RWPE1 (cell line): ENCODE results near the gene NRG3.

Source experiments
- CTCF ChIA-PET: fragments of 350-600 bp; sonication (Branson Sonifier 250); formaldehyde crosslinking; extraction: SDS; loops from one replicate; lab custom pipeline; 2021; lab: Yijun Ruan, JAX
- POLR2A ChIA-PET: fragments of 400-600 bp; formaldehyde crosslinking; extraction: SDS; loops from one replicate; lab custom pipeline; 2020; ENCODE audit warnings: antibody characterized with exemption; ENCODE audit not compliant: low non-redundant PET; lab: Yijun Ruan, JAX
- DNase-seq: peaks from one replicate; pipeline ENCODE4 v3.0.0; 2012; ENCODE audit warnings: low spot score
- H3K27ac ChIP-seq: fragments of 450-650 bp; 2 replicates; pipeline ENCODE4 v1.5.1; 2017
- CTCF ChIP-seq: fragments of 450-650 bp; conservative IDR thresholded peaks from 2 replicates; pipeline ENCODE4 v1.5.1; 2017; ENCODE audit warnings: low read depth, mild to moderate bottlenecking

Gene NRG3

GRCh38 chr10:82377608-82378007 is 502.6 kb downstream of the NRG3 start:
- no peak for TF ChIP-seq CTCF
- CTCF ChIA-PET = no interaction called here
- no peak for DNase-seq

GRCh38 chr10:82378146-82378545 is 503.2 kb downstream of the NRG3 start:
- POLR2A ChIA-PET = no interaction called here
- TF ChIP-seq CTCF = no peak
- no peak for DNase-seq
- CTCF ChIA-PET = no interaction called here
- no peak overlapping the region for H3K27ac ChIP-seq

More at GRCh38 chr10:82377608-82378007, 502.6 kb downstream of the NRG3 start:
- no peak overlapping the region for H3K27ac ChIP-seq
- POLR2A ChIA-PET = no interaction called here

- no peak overlapping the region for H3K27ac ChIP-seq
- DNase-seq = no peak
- ChIA-PET CTCF (no interaction called here), POLR2A (no interaction called here)
- TF ChIP-seq CTCF = no peak
Measured at GRCh38 chr10:82383350-82383749, 508.4 kb downstream of the NRG3 start.

GRCh38 chr10:82390866-82391658 is 516.1 kb downstream of the NRG3 start:
- ChIA-PET CTCF (interaction anchor here (0.7 kb wide), 1 partner anchor 10 kb away, joined by 4 read pairs; no protein-coding TSS in a partner anchor), POLR2A (interaction anchor here (0.6 kb wide), 1 partner anchor 191 kb away, joined by 3 read pairs; no protein-coding TSS in a partner anchor)
- DNase-seq = no peak
- H3K27ac ChIP-seq = no peak overlapping the region
- no peak for TF ChIP-seq CTCF

- no peak for DNase-seq
Measured at GRCh38 chr10:82391971-82392370, 517.0 kb downstream of the NRG3 start.

GRCh38 chr10:82392533-82392932 is 517.5 kb downstream of the NRG3 start:
- ChIA-PET CTCF (no interaction called here), POLR2A (no interaction called here)
- TF ChIP-seq CTCF = no peak
- H3K27ac ChIP-seq = no peak overlapping the region
- DNase-seq = no peak

More at GRCh38 chr10:82391971-82392370, 517.0 kb downstream of the NRG3 start:
- no peak for TF ChIP-seq CTCF
- CTCF ChIA-PET = interaction anchor here (0.7 kb wide), 1 partner anchor 528 kb away, joined by 3 read pairs; no protein-coding TSS in a partner anchor
- H3K27ac ChIP-seq = no peak overlapping the region
- POLR2A ChIA-PET = no interaction called here
